Nephron (organoid): ENCODE results near the gene RSPH1.

ENCODE experiments used
- H3K27ac Mint-ChIP-seq, 3 experiments: 2 replicates each; pipeline ENCODE4 v1.8.0; 2020; ENCODE audit warnings: mixed read lengths in 3 of 3, mild to moderate bottlenecking in 2 of 3, moderate library complexity in 1 of 3
- H3K27me3 Mint-ChIP-seq: 2 replicates; pipeline ENCODE4 v1.8.0; 2021; ENCODE audit warnings: low read depth, mild to moderate bottlenecking, moderate library complexity, mixed read lengths
- H3K36me3 Mint-ChIP-seq: 2 replicates; pipeline ENCODE4 v1.8.0; 2020; ENCODE audit warnings: low read depth, mixed read lengths
- H3K4me1 Mint-ChIP-seq: 2 replicates; pipeline ENCODE4 v1.8.0; 2020; ENCODE audit warnings: mixed read lengths
- H3K4me3 Mint-ChIP-seq, 3 experiments: 2 replicates each; pipeline ENCODE4 v1.8.0; 2020; ENCODE audit warnings: mild to moderate bottlenecking in 3 of 3, mixed read lengths in 3 of 3, moderate library complexity in 2 of 3
- H3K9me3 Mint-ChIP-seq: 2 replicates; pipeline ENCODE4 v1.8.0; 2020; ENCODE audit warnings: mixed read lengths
- TF ChIP-seq, protein P1 (sequence below), 3 experiments: fragments of 200-600 bp; sonication (generic); IDR thresholded peaks; one replicate each; pipeline ENCODE4 v1.5.0; 2021; ENCODE audit warnings: antibody characterized with exemption in 3 of 3; ENCODE audit not compliant: unreplicated experiment in 3 of 3

Gene RSPH1

DNA sequence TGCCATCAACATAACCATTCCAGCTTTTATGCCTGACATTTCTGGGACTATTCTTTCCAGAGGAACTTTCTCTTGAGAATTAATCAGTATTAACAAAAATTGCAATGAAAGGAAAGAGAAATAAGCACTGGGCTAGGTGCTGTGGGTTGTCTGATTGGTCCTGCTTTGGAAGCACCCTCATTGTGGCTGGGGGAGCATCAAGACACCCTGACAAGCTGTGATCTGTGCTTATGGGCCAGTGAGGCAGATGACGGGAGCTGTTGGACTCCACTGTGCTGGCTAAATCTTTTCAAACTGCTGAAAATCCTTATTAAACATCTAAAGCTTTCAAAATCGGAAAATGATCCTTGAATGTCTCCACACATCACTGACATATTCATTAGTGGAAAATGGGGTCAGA, 72.3 kb downstream of the RSPH1 start:
- Mint-ChIP-seq H3K27me3 (peaks cover 24% of the 10 kb centered on the region), H3K9me3 (peaks cover 9% of the 10 kb centered on the region), H3K27ac (no peak overlapping the region), H3K4me1 (no peaks in the 10 kb centered on the region), H3K4me3 (no peak overlapping the region), H3K36me3 (no peaks in the 10 kb centered on the region)
- TF ChIP-seq, protein P1, sequence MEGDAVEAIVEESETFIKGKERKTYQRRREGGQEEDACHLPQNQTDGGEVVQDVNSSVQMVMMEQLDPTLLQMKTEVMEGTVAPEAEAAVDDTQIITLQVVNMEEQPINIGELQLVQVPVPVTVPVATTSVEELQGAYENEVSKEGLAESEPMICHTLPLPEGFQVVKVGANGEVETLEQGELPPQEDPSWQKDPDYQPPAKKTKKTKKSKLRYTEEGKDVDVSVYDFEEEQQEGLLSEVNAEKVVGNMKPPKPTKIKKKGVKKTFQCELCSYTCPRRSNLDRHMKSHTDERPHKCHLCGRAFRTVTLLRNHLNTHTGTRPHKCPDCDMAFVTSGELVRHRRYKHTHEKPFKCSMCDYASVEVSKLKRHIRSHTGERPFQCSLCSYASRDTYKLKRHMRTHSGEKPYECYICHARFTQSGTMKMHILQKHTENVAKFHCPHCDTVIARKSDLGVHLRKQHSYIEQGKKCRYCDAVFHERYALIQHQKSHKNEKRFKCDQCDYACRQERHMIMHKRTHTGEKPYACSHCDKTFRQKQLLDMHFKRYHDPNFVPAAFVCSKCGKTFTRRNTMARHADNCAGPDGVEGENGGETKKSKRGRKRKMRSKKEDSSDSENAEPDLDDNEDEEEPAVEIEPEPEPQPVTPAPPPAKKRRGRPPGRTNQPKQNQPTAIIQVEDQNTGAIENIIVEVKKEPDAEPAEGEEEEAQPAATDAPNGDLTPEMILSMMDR (IDR thresholded peaks at IDR 0.05; ENCODE audit: unreplicated experiment in 3 of 3): no peak

DNA sequence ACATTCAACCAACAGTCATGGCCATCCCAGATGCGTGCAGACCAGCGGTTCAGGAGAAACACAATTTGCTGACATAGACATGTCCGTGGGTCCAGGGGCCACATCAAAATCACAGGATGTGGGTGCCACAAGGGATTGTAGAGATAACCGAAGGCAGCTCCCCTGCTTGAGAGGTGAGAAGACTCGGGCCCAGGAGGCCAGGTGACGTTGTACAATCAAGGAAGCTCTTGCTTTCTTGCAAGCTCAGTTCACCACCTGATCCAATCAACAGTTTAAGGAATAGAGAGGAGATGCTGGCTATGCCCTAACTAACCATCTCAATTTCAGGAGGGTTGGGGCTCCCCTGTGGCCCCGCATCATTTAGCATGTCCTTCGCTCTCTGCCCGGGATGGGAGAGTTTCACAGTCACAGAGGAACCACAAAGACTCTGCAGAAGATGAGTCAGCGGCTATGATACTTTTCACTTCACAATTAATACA, 72.8 kb downstream of the RSPH1 start:
- Mint-ChIP-seq H3K4me3 (no peak overlapping the region), H3K36me3 (no peaks in the 10 kb centered on the region), H3K9me3 (peaks cover 9% of the 10 kb centered on the region), H3K4me1 (no peaks in the 10 kb centered on the region), H3K27ac (no peak overlapping the region), H3K27me3 (peaks cover 26% of the 10 kb centered on the region)
- TF ChIP-seq, protein P1 (IDR thresholded peaks at IDR 0.05; ENCODE audit: unreplicated experiment in 3 of 3): no peak
